ENCODE results near the gene PDE1C. TPM values are rescaled to one million over a fixed set of nuclear protein-coding genes. Genes with fewer than 3 reads are reported as not detected.
A peak's percentile ranks its signal among the peaks of the same experiment; 100 is the strongest.

PDE1C gene
- total RNA-seq, 8 experiments from 2014 or later, result 0.49 to 140 (median 19.3) TPM

DNA sequence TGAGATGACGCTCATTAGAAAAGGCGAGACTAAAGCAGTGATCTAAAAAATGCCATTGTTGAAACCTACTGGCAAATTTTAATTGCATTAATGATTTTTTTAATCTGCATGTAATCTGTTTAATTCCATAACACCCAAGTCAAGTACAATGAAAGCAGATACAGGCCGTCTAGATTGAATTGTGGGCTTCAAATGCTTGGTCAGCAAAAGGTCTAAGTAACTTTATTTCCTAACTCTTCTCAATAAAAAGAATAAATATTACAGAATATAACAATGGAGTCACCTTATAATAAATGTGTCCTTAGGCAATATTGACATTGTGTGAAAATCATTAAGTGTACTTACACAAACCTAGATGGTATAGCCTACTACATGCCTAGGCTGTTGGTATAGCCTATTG, 20.6 kb downstream of the PDE1C start:
- Histone ChIP-seq H3K4me3 (no peak overlapping the region), H3K4me1 (replicated peaks in 1 of 2) (peaks cover 0 to 5% of the 10 kb centered on the region in 2 donors), H3K27ac (no peak overlapping the region)
- in situ Hi-C loops (cut with MboI; ENCODE audit: low pct_unique_long_range_greater_than_20kb in 2 of 9, low sequenced_read_pairs in 9 of 9, unreplicated experiment in 9 of 9), result no loop called here
- no peak for ATAC-seq (replicated peaks in 6 of 8)
- 14 to 100% (median 95%) methylated on average over 1 to 3 of the region's 3 CpGs; no CpG with 5 or more reads in 2 of the 10 experiments for WGBS, 10 experiments

DNA sequence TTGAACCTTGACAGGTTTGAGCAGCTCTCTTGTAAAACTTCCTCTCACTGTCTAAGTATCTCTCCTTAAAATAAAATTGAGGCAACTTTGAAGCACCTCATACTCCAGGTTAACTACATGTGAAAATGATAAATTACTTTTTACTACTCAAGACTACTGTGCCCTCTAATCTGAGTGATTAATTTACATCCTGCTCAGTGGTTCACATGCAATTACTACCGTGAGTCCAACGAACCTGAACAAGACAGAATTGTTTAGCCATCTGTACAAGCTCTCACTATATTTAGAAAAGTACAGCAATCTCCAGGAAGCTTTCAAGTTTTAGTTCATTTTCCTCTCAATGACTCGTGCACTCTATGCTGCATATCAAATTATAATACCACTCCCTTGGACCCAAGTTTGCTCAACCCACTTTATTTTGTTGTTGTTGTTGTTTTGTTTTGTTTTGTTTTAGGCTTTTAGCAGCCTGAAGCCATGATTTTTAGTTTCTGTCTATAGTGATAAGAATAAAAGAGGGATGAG, 21.2 kb downstream of the PDE1C start:
- H3K27ac ChIP-seq, result no peak overlapping the region
- peak in 3 of 8 experiments; percentile 28 to 62 (median 60) for ATAC-seq (replicated peaks in 6 of 8)
- WGBS, 10 experiments, result 0 to 90% (median 62%) methylated on average over 1 to 3 of the region's 3 CpGs; no CpG with 5 or more reads in 1 of the 10 experiments
- no peak overlapping the region for H3K4me3 ChIP-seq
- in situ Hi-C loops (cut with MboI; ENCODE audit: low pct_unique_long_range_greater_than_20kb in 2 of 9, low sequenced_read_pairs in 9 of 9, unreplicated experiment in 9 of 9), result no loop called here
- peaks cover 0 to 5% of the 10 kb centered on the region in 2 donors for H3K4me1 ChIP-seq (replicated peaks in 1 of 2)

GRCh38 chr7:32047801-32048200, 22.4 kb downstream of the PDE1C start:
- in situ Hi-C loops (cut with MboI; ENCODE audit: low pct_unique_long_range_greater_than_20kb in 2 of 9, low sequenced_read_pairs in 9 of 9, unreplicated experiment in 9 of 9), result no loop called here
- H3K4me1 ChIP-seq (replicated peaks in 1 of 2), result peaks cover 0 to 5% of the 10 kb centered on the region in 2 donors
- no peak overlapping the region for H3K27ac ChIP-seq
- peak in 1 of 8 experiments; percentile 61 for ATAC-seq (replicated peaks in 6 of 8)
- H3K4me3 ChIP-seq, result no peak overlapping the region

- no peak overlapping the region for H3K27ac ChIP-seq
- 40 to 100% (median 93%) methylated on average over 1 to 3 of the region's 3 CpGs; no CpG with 5 or more reads in 4 of the 10 experiments for WGBS, 10 experiments
- no peak for ATAC-seq (replicated peaks in 6 of 8)
Measured at GRCh38 chr7:32047075-32047474, 23.1 kb downstream of the PDE1C start.

GRCh38 chr7:32045228-32045627, 25.0 kb downstream of the PDE1C start:
- in situ Hi-C loops (cut with MboI; ENCODE audit: low pct_unique_long_range_greater_than_20kb in 2 of 9, low sequenced_read_pairs in 9 of 9, unreplicated experiment in 9 of 9), result no loop called here
- H3K27ac ChIP-seq, result no peak overlapping the region
- H3K4me1 ChIP-seq (replicated peaks in 1 of 2), result peaks cover 0 to 5% of the 10 kb centered on the region in 2 donors
- no peak overlapping the region for H3K4me3 ChIP-seq
- ATAC-seq (replicated peaks in 6 of 8), result no peak

More at GRCh38 chr7:32047075-32047474, 23.1 kb downstream of the PDE1C start:
- Histone ChIP-seq H3K4me3 (no peak overlapping the region), H3K4me1 (replicated peaks in 1 of 2) (peaks cover 0 to 5% of the 10 kb centered on the region in 2 donors)
- in situ Hi-C loops (cut with MboI; ENCODE audit: low pct_unique_long_range_greater_than_20kb in 2 of 9, low sequenced_read_pairs in 9 of 9, unreplicated experiment in 9 of 9), result no loop called here

DNA sequence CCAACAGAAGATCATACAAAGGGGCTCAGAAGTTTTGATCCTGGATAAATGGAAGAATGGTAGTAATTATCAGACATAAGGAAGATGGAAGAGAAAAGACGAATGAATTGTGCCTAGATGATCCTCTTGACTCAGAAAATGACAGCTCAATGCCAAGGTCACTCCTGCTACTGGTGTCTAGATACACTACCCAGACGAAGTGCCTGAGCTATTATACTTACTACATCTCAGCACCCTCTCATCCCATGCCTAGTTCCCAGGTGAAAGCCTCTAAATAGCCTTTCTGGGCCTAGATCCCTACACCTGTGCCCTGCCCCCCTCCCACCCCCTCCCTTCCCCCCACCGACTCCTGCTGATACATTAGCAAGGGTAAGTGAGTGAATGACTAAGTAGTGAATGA, 25.5 kb downstream of the PDE1C start:
- Histone ChIP-seq H3K27ac (no peak overlapping the region), H3K4me3 (no peak overlapping the region), H3K4me1 (replicated peaks in 1 of 2) (peaks cover 0 to 5% of the 10 kb centered on the region in 2 donors)
- WGBS, 10 experiments, result 14 to 90% (median 58%) methylated on average over 1 to 2 of the region's 3 CpGs; no CpG with 5 or more reads in 3 of the 10 experiments
- ATAC-seq (replicated peaks in 6 of 8), result no peak
- in situ Hi-C loops (cut with MboI; ENCODE audit: low pct_unique_long_range_greater_than_20kb in 2 of 9, low sequenced_read_pairs in 9 of 9, unreplicated experiment in 9 of 9), result no loop called here

DNA sequence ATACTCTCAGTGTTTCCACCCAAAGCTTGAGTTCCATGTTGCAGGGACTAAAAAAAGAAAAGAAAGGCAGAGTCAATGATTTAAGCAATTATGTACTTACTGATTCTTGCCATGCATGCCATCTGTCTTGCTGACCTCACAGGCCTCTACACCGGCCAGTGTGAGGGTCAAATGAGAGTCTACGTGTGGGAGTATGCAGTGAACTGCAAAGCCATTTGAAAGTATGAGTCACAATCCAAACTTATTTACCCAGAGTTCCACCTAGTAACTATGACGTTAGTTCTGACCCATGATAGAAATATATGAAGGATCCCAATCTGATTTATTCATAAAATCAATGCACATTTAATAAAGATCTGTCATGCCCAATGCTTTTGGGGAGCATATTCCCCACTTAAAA, 26.5 kb downstream of the PDE1C start:
- 0 to 74% (median 42%) methylated on average over 2 to 3 of the region's 3 CpGs; no CpG with 5 or more reads in 3 of the 10 experiments for WGBS, 10 experiments
- Histone ChIP-seq H3K4me1 (replicated peaks in 1 of 2) (no peaks in the 10 kb centered on the region), H3K4me3 (no peak overlapping the region), H3K27ac (no peak overlapping the region)
- peak in 7 of 8 experiments; percentile 28 to 95 (median 63) for ATAC-seq (replicated peaks in 6 of 8)
- in situ Hi-C loops (cut with MboI; ENCODE audit: low pct_unique_long_range_greater_than_20kb in 2 of 9, low sequenced_read_pairs in 9 of 9, unreplicated experiment in 9 of 9), result no loop called here

DNA sequence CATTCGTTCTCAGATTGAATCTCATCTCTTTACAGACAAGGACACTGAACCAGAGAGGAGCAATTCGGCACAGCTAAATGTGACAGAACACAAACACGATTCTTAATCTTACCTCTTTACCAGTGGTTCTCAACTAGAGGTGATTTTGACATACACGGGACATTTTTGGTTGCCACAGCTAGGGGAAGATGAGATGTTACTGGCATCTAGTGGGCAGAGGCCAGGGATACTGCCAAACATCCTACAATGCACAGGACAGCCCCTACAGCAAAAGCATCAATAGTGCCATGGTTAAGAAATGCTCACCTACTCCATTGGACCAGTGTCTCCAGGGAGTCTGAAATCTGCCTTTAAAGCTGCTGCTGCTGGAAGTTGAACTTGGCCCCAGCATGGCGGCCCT, 27.3 kb downstream of the PDE1C start:
- in situ Hi-C loops (cut with MboI; ENCODE audit: low pct_unique_long_range_greater_than_20kb in 2 of 9, low sequenced_read_pairs in 9 of 9, unreplicated experiment in 9 of 9), result no loop called here
- 0 to 90% (median 76%) methylated on average over 1 to 5 of the region's 5 CpGs for WGBS, 10 experiments
- Histone ChIP-seq H3K27ac (no peak overlapping the region), H3K4me3 (no peak overlapping the region), H3K4me1 (replicated peaks in 1 of 2) (no peaks in the 10 kb centered on the region)
- peak in 1 of 8 experiments; percentile 3 for ATAC-seq (replicated peaks in 6 of 8)

DNA sequence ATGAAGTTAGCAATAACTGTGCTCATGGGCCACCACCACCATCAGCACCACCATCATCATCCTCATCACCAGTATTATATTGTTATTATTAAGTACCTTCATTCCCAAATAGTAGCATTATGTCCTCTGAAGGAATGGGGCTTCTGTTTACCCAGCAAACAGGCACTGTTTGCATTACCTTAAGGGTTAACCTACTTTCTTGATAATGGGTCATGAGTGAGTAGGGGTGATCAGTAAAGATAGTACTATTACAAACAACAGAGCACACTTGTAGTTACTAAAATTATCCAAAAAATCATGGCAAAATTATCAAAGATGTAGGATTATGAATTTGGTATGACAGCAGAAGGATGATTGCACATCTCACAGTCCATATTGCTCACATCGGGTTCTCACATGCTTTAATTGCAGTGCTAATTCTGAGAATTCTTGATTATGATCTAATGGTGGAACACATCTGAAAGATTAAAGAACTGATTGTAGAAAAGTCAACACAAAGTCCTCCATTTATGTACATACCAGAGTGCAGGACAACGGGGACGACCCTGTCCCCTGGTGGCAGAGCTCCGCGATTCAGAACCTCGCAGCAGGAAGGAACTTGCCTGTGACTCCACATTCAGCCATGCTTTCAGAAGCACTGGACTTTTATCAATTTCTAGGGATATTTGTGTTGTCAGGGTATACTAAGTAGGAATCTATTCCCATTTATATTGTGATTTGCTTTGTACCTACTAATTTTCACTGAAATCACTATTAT, 31.0 kb downstream of the PDE1C start:
- H3K27ac ChIP-seq, result no peak overlapping the region

DNA sequence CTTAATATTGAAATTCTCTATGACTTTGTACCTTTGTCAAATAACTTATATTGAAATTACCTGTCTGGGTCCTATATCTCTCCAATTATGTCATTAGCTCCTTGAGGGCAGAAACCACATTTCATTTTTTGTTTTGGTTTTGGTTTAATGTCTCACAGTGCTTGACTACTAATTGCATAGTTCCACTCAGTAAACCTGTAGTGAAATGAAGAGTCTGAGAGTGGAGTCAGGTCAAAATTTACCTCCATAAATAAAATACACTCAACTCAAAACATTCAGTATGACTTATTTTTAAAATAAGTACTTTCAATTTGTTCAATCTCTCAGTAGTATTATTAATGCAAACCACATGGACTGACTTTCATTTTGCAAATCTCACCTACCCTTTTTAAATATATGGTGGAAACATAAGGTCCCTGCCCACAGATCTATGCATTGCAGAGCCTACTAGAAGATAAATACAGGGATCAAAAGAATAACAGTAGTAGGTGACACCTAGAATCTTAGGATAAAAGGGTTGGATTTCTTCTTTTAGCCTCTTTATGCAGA, 32.5 kb downstream of the PDE1C start:
- Histone ChIP-seq H3K4me1 (replicated peaks in 1 of 2) (no peaks in the 10 kb centered on the region), H3K4me3 (no peak overlapping the region), H3K27ac (no peak overlapping the region)
- in situ Hi-C loops (cut with MboI; ENCODE audit: low pct_unique_long_range_greater_than_20kb in 2 of 9, low sequenced_read_pairs in 9 of 9, unreplicated experiment in 9 of 9), result no loop called here
- ATAC-seq (replicated peaks in 6 of 8), result no peak

More for the DNA sequence above, 31.0 kb downstream of the PDE1C start:
- Histone ChIP-seq H3K4me3 (no peak overlapping the region), H3K4me1 (replicated peaks in 1 of 2) (no peaks in the 10 kb centered on the region)
- ATAC-seq (replicated peaks in 6 of 8), result peak in 3 of 8 experiments; percentile 5 to 71 (median 49)
- in situ Hi-C loops (cut with MboI; ENCODE audit: low pct_unique_long_range_greater_than_20kb in 2 of 9, low sequenced_read_pairs in 9 of 9, unreplicated experiment in 9 of 9), result no loop called here
- 44 to 100% (median 67%) methylated on average over 1 to 5 of the region's 6 CpGs; no CpG with 5 or more reads in 3 of the 10 experiments for WGBS, 10 experiments

- Histone ChIP-seq H3K4me3 (no peak overlapping the region), H3K27ac (no peak overlapping the region), H3K4me1 (replicated peaks in 1 of 2) (no peaks in the 10 kb centered on the region)
- ATAC-seq (replicated peaks in 6 of 8), result peak in 2 of 8 experiments; percentile 7 to 22
- in situ Hi-C loops (cut with MboI; ENCODE audit: low pct_unique_long_range_greater_than_20kb in 2 of 9, low sequenced_read_pairs in 9 of 9, unreplicated experiment in 9 of 9), result no loop called here
- 13 to 100% (median 56%) methylated on average over 1 to 2 of the region's 2 CpGs for WGBS, 10 experiments
Measured at GRCh38 chr7:32036557-32036956, 33.6 kb downstream of the PDE1C start.

- 15 to 100% (median 67%) methylated on average over 1 to 2 of the region's 2 CpGs; no CpG with 5 or more reads in 2 of the 10 experiments for WGBS, 10 experiments
- Histone ChIP-seq H3K27ac (no peak overlapping the region), H3K4me3 (no peak overlapping the region), H3K4me1 (replicated peaks in 1 of 2) (no peaks in the 10 kb centered on the region)
- in situ Hi-C loops (cut with MboI; ENCODE audit: low pct_unique_long_range_greater_than_20kb in 2 of 9, low sequenced_read_pairs in 9 of 9, unreplicated experiment in 9 of 9), result no loop called here
- ATAC-seq (replicated peaks in 6 of 8), result no peak
Measured at GRCh38 chr7:32034052-32034451, 36.2 kb downstream of the PDE1C start.

DNA sequence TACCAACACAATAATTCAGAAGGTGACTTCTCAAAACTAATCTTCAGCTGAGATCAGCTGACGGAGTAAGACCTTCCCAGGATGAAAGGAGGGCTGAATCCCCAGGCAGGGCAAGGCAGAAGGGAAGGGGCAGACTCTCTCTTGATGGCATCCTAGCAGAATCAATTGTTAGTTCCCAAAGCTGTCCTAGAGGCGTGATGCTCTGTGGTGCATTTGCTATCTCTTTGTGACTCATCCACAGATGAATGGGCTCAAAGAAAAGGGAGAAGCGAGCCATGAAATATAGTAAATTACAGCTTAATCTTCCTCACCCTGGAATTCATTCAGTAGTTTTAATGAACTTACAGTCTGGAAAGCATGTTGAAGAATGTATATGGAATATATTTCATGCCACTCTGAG, 37.2 kb downstream of the PDE1C start:
- no peak overlapping the region for H3K4me3 ChIP-seq
- in situ Hi-C loops (cut with MboI; ENCODE audit: low pct_unique_long_range_greater_than_20kb in 2 of 9, low sequenced_read_pairs in 9 of 9, unreplicated experiment in 9 of 9), result no loop called here
- ATAC-seq (replicated peaks in 6 of 8), result peak in 5 of 8 experiments; percentile 13 to 75 (median 60)
- 20 to 100% (median 60%) methylated on average over 1 to 3 of the region's 3 CpGs; no CpG with 5 or more reads in 4 of the 10 experiments for WGBS, 10 experiments
- H3K4me1 ChIP-seq (replicated peaks in 1 of 2), result no peaks in the 10 kb centered on the region
- H3K27ac ChIP-seq, result no peak overlapping the region
